Measurements from ENCODE around the gene OR52L1. TPM values are rescaled to one million over a fixed set of nuclear protein-coding genes. Genes with fewer than 3 reads are reported as not detected.

OR52L1 gene
- total RNA-seq, 2 experiments from 2014 or later = not detected

GRCh38 chr11:5973530-5973929 is 13.3 kb downstream of the OR52L1 start:
- no peak for DNase-seq (ENCODE audit: low spot score)
- no peaks in the 10 kb centered on the region for H3K9me3 ChIP-seq (ENCODE audit: low read length)
- ChIA-PET POLR2A (interaction anchor here (0.6 kb wide), 1 partner anchor 1481 kb away, joined by 5 read pairs; no protein-coding TSS in a partner anchor), CTCF (ENCODE audit: unreplicated experiment) (no interaction called here)
- H3K4me2 ChIP-seq (ENCODE audit: low read length) = no peak overlapping the region
- intact Hi-C loops (cut with micrococcal nuclease; ENCODE audit: unreplicated experiment) = loop anchor here (10.0 kb wide), 1 partner anchor 59 kb away; no protein-coding TSS in a partner anchor
- no TSS peak for BruUV-seq (replicated peaks)
- H2AFZ ChIP-seq (ENCODE audit: low read length) = no peak overlapping the region
- H3K9me2 ChIP-seq (ENCODE audit: insufficient read depth, low read length) = no peaks in the 10 kb centered on the region
- H3K36me3 ChIP-seq (ENCODE audit: insufficient read depth, low read length) = no peaks in the 10 kb centered on the region
- no peaks in the 10 kb centered on the region for H4K20me1 ChIP-seq (ENCODE audit: insufficient read depth, low read length)
- TF ChIP-seq CTCF (conservative IDR thresholded peaks at IDR 0.05; ENCODE audit: low read length) (no peak), EZH2phosphoT487 (IDR thresholded peaks at IDR 0.05; ENCODE audit: borderline replicate concordance, low read depth, low read length) (no peak)
- no peak overlapping the region for H3K27ac ChIP-seq (ENCODE audit: low read depth, low read length, poor library complexity, severe bottlenecking)
- H3K4me1 ChIP-seq (ENCODE audit: insufficient read depth, low read length, poor library complexity, severe bottlenecking) = no peaks in the 10 kb centered on the region
- no peaks in the 10 kb centered on the region for H3K79me2 ChIP-seq (ENCODE audit: insufficient read depth, low read depth, low read length)
- no peak overlapping the region for H3K4me3 ChIP-seq (ENCODE audit: low read depth, low read length, poor library complexity, severe bottlenecking)

- Histone ChIP-seq H3K4me1 (ENCODE audit: insufficient read depth, low read length, poor library complexity, severe bottlenecking) (no peaks in the 10 kb centered on the region), H3K9me3 (ENCODE audit: low read length) (no peaks in the 10 kb centered on the region), H3K4me3 (ENCODE audit: low read depth, low read length, poor library complexity, severe bottlenecking) (no peak within 1 kb of the TSS), H3K9me2 (ENCODE audit: insufficient read depth, low read length) (no peaks in the 10 kb centered on the region), H3K27ac (ENCODE audit: low read depth, low read length, poor library complexity, severe bottlenecking) (no peak within 1 kb of the TSS), H3K79me2 (ENCODE audit: insufficient read depth, low read depth, low read length) (no peaks in the 10 kb centered on the region), H3K4me2 (ENCODE audit: low read length) (no peak within 1 kb of the TSS), H4K20me1 (ENCODE audit: insufficient read depth, low read length) (no peaks in the 10 kb centered on the region), H3K36me3 (ENCODE audit: insufficient read depth, low read length) (no peaks in the 10 kb centered on the region), H2AFZ (ENCODE audit: low read length) (no peak within 1 kb of the TSS)
- DNase-seq (ENCODE audit: low spot score) = no peak
- CTCF ChIA-PET (ENCODE audit: unreplicated experiment) = no interaction called here
- TF ChIP-seq EZH2phosphoT487 (IDR thresholded peaks at IDR 0.05; ENCODE audit: borderline replicate concordance, low read depth, low read length) (no peak), CTCF (conservative IDR thresholded peaks at IDR 0.05; ENCODE audit: low read length) (no peak)
- POLR2A ChIA-PET = no interaction called here
- intact Hi-C loops (cut with micrococcal nuclease; ENCODE audit: unreplicated experiment) = no loop called here
- no TSS peak for BruUV-seq (replicated peaks)
Observed at GRCh38 chr11:5968394-5968793, 18.4 kb downstream of the OR52L1 start, which contains the start of gene OR56A5. Gene OR56A5, minus strand, starts transcription at chr11:5968494. Its CDS starts 0 bp downstream, at chr11:5968494.

GRCh38 chr11:5967708-5968107 is 19.1 kb downstream of the OR52L1 start:
- H3K79me2 ChIP-seq (ENCODE audit: insufficient read depth, low read depth, low read length) = no peaks in the 10 kb centered on the region
- H3K4me1 ChIP-seq (ENCODE audit: insufficient read depth, low read length, poor library complexity, severe bottlenecking) = no peaks in the 10 kb centered on the region
- no peaks in the 10 kb centered on the region for H3K36me3 ChIP-seq (ENCODE audit: insufficient read depth, low read length)
- TF ChIP-seq EZH2phosphoT487 (IDR thresholded peaks at IDR 0.05; ENCODE audit: borderline replicate concordance, low read depth, low read length) = no peak
- no peak for TF ChIP-seq CTCF (conservative IDR thresholded peaks at IDR 0.05; ENCODE audit: low read length)
- no peak overlapping the region for H3K27ac ChIP-seq (ENCODE audit: low read depth, low read length, poor library complexity, severe bottlenecking)
- no peaks in the 10 kb centered on the region for H3K9me3 ChIP-seq (ENCODE audit: low read length)
- ChIA-PET POLR2A (no interaction called here), CTCF (ENCODE audit: unreplicated experiment) (no interaction called here)
- no peaks in the 10 kb centered on the region for H3K9me2 ChIP-seq (ENCODE audit: insufficient read depth, low read length)
- H4K20me1 ChIP-seq (ENCODE audit: insufficient read depth, low read length) = no peaks in the 10 kb centered on the region
- BruUV-seq (replicated peaks) = no TSS peak
- no peak overlapping the region for H3K4me2 ChIP-seq (ENCODE audit: low read length)
- intact Hi-C loops (cut with micrococcal nuclease; ENCODE audit: unreplicated experiment) = no loop called here
- H3K4me3 ChIP-seq (ENCODE audit: low read depth, low read length, poor library complexity, severe bottlenecking) = no peak overlapping the region
- H2AFZ ChIP-seq (ENCODE audit: low read length) = no peak overlapping the region
- DNase-seq (ENCODE audit: low spot score) = no peak

Data from OCI-LY7 (cell line).